ENCODE results near the gene KRTAP10-2.

KRTAP10-2 gene

DNA sequence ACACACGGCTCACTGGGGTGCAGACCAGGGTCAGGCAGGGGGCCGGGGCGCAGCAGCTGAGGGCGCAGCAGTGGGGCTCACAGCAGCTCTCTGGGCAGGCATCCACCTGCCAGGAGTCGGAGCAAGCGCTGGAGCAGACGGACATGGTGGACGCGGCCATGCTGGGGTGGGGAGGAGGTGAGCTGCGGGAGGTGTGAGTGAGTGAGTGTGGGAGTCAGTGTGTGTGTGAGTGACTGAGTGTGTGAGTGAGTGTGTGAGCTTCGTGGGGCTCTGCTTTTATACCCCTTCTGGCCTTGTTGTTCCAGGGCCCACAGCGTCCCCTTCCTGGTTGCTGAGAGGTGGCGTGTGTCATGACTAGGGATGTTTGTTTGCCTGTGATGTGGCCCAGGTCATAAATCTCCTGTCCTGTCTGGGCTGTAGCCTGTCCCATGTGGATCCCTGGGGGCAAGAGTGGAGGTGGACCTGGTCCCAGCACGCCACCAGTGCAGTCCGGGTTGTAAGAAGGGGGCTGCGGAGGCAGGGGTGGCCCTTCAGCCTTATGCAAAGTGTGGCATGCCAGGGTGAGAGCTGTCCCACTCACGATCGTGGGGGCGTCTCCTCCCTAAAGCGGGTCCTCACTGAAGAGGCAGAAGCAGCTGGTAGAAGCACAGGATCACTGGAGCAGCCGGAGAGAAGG, 11.2 kb downstream of the KRTAP10-2 start, which contains the start of gene KRTAP10-1:
KRTAP10-1 (minus strand) TSS at position 205 of the 676 bp plus-strand sequence; CDS start at position 160, 45 bp downstream.
- no peak for DNase-seq (ENCODE audit: low read depth)

DNA sequence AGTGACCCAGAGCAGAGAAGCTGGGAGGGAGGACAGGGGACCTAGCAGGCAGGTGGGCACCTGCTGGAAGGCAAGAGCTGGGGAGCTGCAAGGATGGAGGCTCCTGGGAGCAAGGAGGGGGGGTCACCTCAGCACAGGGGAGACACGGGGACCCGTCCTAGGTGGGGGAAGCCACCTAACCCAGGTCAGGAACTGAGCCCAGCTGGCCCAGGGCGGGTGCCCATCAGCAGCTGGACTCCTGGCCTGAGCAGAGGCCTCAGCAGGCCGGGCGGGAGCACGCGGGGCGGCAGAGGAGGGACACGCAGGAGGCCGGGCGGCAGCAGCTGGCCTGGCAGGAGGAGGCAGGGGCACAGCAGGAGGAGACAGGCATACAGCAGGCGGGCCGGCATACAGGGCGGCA, 12.3 kb downstream of the KRTAP10-2 start:
- no peak for DNase-seq (ENCODE audit: low read depth)

- DNase-seq (ENCODE audit: low read depth) = no peak
These were observed 13.1 kb downstream of the KRTAP10-2 start for GRCh38 chr21:44537930-44538911.

- no peak for DNase-seq (ENCODE audit: low read depth)
These were observed 15.3 kb downstream of the KRTAP10-2 start for GRCh38 chr21:44535963-44536362.

- DNase-seq (ENCODE audit: low read depth) = no peak
These were observed 16.6 kb downstream of the KRTAP10-2 start for GRCh38 chr21:44534688-44535087.

- DNase-seq (ENCODE audit: low read depth) = no peak
These were observed 17.2 kb downstream of the KRTAP10-2 start for GRCh38 chr21:44533891-44534627.

DNA sequence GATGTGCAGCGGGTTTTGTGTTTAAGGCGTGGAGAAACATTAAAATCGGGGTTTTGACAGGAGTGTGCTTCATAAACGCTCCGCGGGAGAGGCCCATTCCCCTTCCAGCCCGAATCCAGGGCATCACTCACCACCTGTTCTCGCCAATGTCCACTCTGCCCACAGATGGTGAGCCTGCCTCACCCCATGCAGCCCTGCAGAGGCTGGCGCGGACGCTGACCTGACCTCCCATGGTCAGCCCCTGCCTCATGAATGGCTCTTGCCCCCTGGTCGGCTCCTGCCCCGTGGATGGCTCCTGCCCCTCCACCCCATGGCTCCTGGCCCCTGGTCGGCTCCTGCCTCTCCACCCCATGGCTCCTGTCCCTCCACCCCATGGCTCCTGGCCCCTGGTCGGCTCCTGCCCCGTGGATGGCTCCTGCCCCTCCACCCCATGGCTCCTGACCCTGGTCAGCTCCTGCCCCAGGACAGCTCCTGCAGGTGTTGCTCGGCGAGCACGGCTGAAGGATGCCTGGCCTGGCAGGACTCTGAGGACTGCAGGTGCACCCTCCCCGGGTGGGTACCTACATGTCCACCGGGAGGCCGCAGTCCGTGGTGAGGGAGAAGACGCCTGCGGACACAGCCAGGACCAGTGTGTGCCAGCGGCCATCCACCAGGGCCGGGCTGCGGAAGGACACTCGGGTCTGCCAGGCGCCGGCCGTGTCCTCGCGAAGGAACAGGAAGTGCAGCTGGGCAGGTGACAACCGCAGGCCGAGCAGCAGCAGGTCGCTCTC, 18.0 kb downstream of the KRTAP10-2 start:
- no peak for DNase-seq (ENCODE audit: low read depth)

DNA sequence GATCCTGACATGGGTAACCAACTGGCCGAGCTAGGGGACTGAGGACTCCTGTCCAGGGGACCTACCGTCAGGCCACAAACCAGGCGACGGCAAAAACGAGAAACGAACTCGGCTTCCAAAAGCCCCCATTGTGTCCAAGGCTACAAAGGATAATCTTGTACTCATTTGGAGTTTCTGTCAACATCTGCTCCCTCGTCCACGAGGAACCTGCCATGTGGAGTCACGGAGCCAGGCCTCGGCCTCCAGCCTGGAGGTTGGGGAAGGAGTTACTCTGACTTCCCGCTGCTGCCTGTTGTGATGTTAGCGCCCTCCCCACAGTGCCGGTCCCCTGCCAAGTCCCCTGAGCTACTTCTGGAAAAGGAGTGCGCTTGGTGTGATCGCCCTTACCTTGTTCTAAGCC, 18.6 kb downstream of the KRTAP10-2 start:
- DNase-seq (ENCODE audit: low read depth) = no peak

DNA sequence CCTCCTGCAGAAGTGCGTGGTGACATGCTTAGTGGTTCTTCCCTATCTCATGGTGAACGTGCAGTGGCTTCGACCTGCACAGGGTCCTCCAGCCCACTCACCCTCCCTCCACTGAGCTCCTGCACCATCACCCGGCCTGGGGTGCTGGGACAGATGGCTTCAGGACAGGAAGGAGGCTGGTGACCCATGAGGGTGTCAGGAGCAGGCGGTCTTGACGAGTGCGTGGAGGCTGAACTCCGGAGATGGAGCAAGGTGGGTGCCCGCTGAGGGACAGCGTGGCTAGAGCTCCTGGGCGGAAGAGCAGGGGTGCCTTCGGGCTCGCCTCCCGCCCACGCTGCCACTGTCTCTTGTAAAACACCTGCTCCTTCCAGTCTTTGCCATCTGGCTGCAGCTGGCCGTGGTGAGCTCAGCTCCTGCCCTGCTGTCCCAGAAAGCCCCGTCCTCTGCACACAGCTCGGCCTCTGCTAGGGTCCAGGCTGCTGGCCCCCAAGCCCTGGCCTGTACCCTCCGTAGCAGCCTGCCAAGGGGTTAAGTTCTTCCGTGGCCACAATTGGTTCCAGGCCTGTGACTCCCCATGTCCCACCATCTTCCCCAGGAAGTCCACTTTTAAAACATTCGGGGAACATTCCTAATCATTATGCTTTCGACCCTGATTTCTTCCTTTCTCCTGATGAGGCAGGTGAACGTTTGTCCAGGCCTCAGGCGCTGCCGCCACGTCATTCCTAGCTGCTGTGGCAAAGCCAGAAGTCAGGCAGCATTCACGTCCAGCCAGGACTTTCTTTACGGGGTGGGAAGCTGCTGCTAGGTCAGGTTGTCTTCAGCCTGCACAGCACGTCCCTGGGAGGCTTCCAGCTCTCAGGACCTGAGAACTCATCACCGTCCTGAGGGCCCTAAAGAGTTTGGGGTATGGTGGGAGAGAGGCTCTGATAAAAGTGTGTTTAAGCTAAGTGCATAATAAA, 19.4 kb downstream of the KRTAP10-2 start:
- no peak for DNase-seq (ENCODE audit: low read depth)

GRCh38 chr21:44530903-44531605, 20.3 kb downstream of the KRTAP10-2 start:
- DNase-seq (ENCODE audit: low read depth) = no peak

- no peak for DNase-seq (ENCODE audit: low read depth)
These were observed 20.9 kb downstream of the KRTAP10-2 start for GRCh38 chr21:44530221-44530902.

DNA sequence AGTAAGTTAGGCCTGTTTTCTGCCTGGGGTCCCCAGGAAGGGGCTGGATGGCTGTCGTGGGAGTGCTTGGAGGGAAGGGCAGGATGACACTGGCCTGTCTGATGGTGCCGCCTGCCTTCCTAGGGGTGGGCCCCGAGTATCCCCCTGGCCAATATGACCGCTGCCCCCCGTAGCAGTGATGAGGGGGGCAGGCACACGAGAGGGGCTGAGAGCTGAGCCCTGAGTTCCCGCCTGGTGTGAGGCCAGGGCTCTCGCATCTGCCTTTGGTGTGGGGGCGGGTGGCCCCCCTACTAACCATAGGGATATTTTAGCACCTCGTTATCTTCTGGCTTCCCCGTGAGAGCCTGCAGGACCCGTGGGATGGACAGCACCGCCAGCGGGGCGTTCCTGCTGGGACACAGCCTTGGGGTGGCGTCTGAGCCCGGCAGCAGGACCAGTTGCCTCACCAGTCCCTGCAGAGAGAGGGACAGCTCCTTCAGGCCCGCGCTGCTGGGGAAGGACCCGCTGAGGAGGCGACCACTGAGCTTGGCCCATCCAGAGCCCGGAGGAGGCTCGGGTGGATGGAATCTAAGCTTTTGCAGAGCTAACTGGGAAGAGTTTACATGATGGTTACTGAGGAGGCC, 21.7 kb downstream of the KRTAP10-2 start:
- no peak for DNase-seq (ENCODE audit: low read depth)

- no peak for DNase-seq (ENCODE audit: low read depth)
These were observed 22.3 kb downstream of the KRTAP10-2 start for GRCh38 chr21:44529011-44529421.

DNA sequence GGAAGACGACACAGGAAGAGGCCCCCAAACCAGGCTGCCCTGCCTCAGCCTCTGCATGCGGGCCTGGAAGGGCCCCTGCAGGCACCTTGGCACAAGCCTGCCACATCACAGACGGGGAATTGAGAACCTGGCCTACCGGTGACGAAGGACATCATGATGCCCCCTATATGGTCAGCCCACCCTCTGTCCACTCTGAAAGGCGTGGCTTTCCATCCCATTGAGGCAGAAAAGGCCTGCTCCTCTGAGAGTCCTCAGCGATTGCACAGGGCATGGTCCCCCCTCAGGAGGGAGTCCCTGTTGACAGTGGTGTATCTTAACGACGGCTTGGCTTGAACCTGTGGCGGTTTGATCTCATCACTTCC, 22.7 kb downstream of the KRTAP10-2 start:
- DNase-seq (ENCODE audit: low read depth) = no peak

GRCh38 chr21:44527983-44528633, 23.2 kb downstream of the KRTAP10-2 start:
- no peak for DNase-seq (ENCODE audit: low read depth)

GRCh38 chr21:44527156-44527982, 23.9 kb downstream of the KRTAP10-2 start:
- no peak for DNase-seq (ENCODE audit: low read depth)

Data from stimulated activated CD8-positive, alpha-beta memory T cell treated with anti-CD3 and anti-CD28 coated beads, Interleukin-12 subunit alpha, Interleukin-12 subunit beta, amount 100 ng/mL, for 4 hours (primary cell).